Brain pericyte (primary cell): Measurements from ENCODE around the gene CACNA1E.

Experiments
- DNase-seq: peaks from one replicate; pipeline ENCODE4 v3.0.0-alpha.2; 2012; ENCODE audit warnings: low read depth, low spot score

Gene CACNA1E

GRCh38 chr1:181767001-181767708 is 283.8 kb downstream of the CACNA1E start:
- DNase-seq: no peak

- no peak for DNase-seq
These were observed 285.1 kb downstream of the CACNA1E start for GRCh38 chr1:181768211-181768929.

GRCh38 chr1:181768930-181769280 is 285.6 kb downstream of the CACNA1E start:
- DNase-seq: no peak

- no peak for DNase-seq
These were observed 286.5 kb downstream of the CACNA1E start for GRCh38 chr1:181769846-181770245.

GRCh38 chr1:181772714-181773113 is 289.4 kb downstream of the CACNA1E start:
- DNase-seq: no peak

GRCh38 chr1:181776044-181776443 is 292.7 kb downstream of the CACNA1E start:
- DNase-seq: no peak

- no peak for DNase-seq
These were observed 294.0 kb downstream of the CACNA1E start for GRCh38 chr1:181777286-181777685.

- no peak for DNase-seq
These were observed 294.5 kb downstream of the CACNA1E start for GRCh38 chr1:181777812-181778211.

GRCh38 chr1:181778640-181779260 is 295.4 kb downstream of the CACNA1E start:
- DNase-seq: no peak

GRCh38 chr1:181779343-181779742 is 296.0 kb downstream of the CACNA1E start:
- no peak for DNase-seq

- no peak for DNase-seq
These were observed 299.9 kb downstream of the CACNA1E start for GRCh38 chr1:181783208-181783607.

- DNase-seq: no peak
These were observed 300.8 kb downstream of the CACNA1E start for GRCh38 chr1:181784039-181784683.

GRCh38 chr1:181789395-181789794 is 306.1 kb downstream of the CACNA1E start:
- DNase-seq: no peak

GRCh38 chr1:181791721-181792120 is 308.4 kb downstream of the CACNA1E start:
- no peak for DNase-seq

GRCh38 chr1:181793831-181794230 is 310.5 kb downstream of the CACNA1E start:
- DNase-seq: no peak

- no peak for DNase-seq
These were observed 311.0 kb downstream of the CACNA1E start for GRCh38 chr1:181794332-181794731.

GRCh38 chr1:181798191-181798926 is 315.0 kb downstream of the CACNA1E start:
- DNase-seq: no peak

- DNase-seq: no peak
These were observed 318.3 kb downstream of the CACNA1E start for GRCh38 chr1:181801617-181802016.

GRCh38 chr1:181802466-181802865 is 319.1 kb downstream of the CACNA1E start:
- no peak for DNase-seq

- no peak for DNase-seq
These were observed 320.1 kb downstream of the CACNA1E start for GRCh38 chr1:181803421-181803820.

GRCh38 chr1:181804989-181805388 is 321.7 kb downstream of the CACNA1E start:
- no peak for DNase-seq

- no peak for DNase-seq
These were observed 323.4 kb downstream of the CACNA1E start for GRCh38 chr1:181806746-181807145.
